ENCODE results near the gene ALS2. TPM values are rescaled to one million over a fixed set of nuclear protein-coding genes. Genes with fewer than 3 reads are reported as not detected.

The ALS2 gene
- total and polyA plus RNA-seq, 2 of the 8 experiments (the other 6 are each of a cell fraction or from before 2014, with no cell fraction given), result 12.1 to 34.5 TPM

DNA sequence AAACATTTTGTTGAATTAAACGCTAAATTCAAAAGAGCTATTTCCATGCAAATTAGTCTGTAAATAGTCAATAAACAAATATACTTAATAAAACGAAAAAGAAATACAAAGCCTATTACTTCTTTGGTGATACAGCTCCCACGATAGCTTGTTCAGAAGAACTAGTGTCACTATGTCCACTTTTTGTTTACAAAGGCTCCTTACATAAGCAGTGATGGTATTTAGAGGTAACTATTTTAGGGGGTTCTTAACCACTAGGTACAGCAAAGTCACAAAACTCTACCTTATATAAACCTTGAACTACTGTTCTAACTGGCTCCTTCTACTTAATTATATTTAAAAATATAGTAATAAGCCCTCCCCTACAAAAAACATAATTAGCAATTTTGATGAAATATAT, 21.9 kb downstream of the ALS2 start:
- Histone ChIP-seq H3K79me2 (ENCODE audit: control insufficient read depth in 1 of 2, insufficient read depth in 2 of 2, low read length in 2 of 2) (no peaks in the 10 kb centered on the region), H3K9me3 (ENCODE audit: insufficient read depth in 2 of 2, low read depth in 1 of 2, low read length in 1 of 2) (no peaks in the 10 kb centered on the region), H3K4me2 (ENCODE audit: insufficient read depth in 1 of 2, low read depth in 2 of 2, low read length in 2 of 2) (no peak overlapping the region), H3K4me3 (ENCODE audit: extremely low read depth in 1 of 4, insufficient read depth in 2 of 4, low read depth in 3 of 4, low read length in 4 of 4) (no peak overlapping the region), H2BK20ac (ENCODE audit: low read length) (no peak overlapping the region), H4K20me1 (replicated peaks in 1 of 2; ENCODE audit: control insufficient read depth in 1 of 2, insufficient read depth in 2 of 2, low read length in 2 of 2) (peaks cover 1 to 3% of the 10 kb centered on the region in 2 experiments), H3K27me3 (replicated peaks in 1 of 4; ENCODE audit: control insufficient read depth in 3 of 4, extremely low read depth in 1 of 4, insufficient read depth in 3 of 4, low read length in 3 of 4) (no peaks in the 10 kb centered on the region), H3K23me2 (ENCODE audit: low read depth, low read length) (no peaks in the 10 kb centered on the region), H3K4me1 (replicated peaks in 1 of 4; ENCODE audit: control insufficient read depth in 3 of 4, insufficient read depth in 4 of 4, low read length in 3 of 4) (no peaks in the 10 kb centered on the region), H2AFZ (ENCODE audit: low read length) (no peak overlapping the region), H3K14ac (ENCODE audit: insufficient read length) (no peak overlapping the region), H2BK15ac (ENCODE audit: low read length) (no peak overlapping the region), H3K27ac (ENCODE audit: low read depth, low read length) (no peak overlapping the region), H3K56ac (replicated peaks; ENCODE audit: insufficient read length, low read depth, low read length) (no peak overlapping the region), H3K4ac (replicated peaks; ENCODE audit: insufficient read length, low read depth, low read length) (no peak overlapping the region), H2BK120ac (replicated peaks; ENCODE audit: low read depth, low read length) (no peak overlapping the region), H3K79me1 (ENCODE audit: low read depth, low read length) (peaks cover 3% of the 10 kb centered on the region; the same call in 1 of the 2 replicates), H2BK12ac (ENCODE audit: low read depth, low read length) (no peak overlapping the region), H4K8ac (ENCODE audit: extremely low read depth, insufficient read depth, low read length) (no peak overlapping the region), H2AK5ac (ENCODE audit: low read depth, low read length) (no peak overlapping the region), H4K91ac (replicated peaks; ENCODE audit: insufficient read length, low read length) (no peak overlapping the region), H3K36me3 (ENCODE audit: control insufficient read depth in 2 of 4, insufficient read depth in 4 of 4, low read length in 3 of 4) (peaks cover 0 to 29% (median 17%) of the 10 kb centered on the region in 4 experiments; a peak in 7 of 8 replicates), H3K9ac (replicated peaks in 1 of 4; ENCODE audit: extremely low read depth in 1 of 4, low read depth in 3 of 4, low read length in 3 of 4) (no peak overlapping the region), H3K23ac (ENCODE audit: insufficient read length) (no peak overlapping the region), H4K5ac (ENCODE audit: insufficient read length, low read depth, low read length) (no peak overlapping the region), H2BK5ac (ENCODE audit: low read depth, low read length) (no peak overlapping the region), H3K18ac (ENCODE audit: extremely low read depth, low read length) (no peak overlapping the region)
- ChIA-PET CTCF (ENCODE audit: partially characterized antibody) (interaction anchor here (0.9 kb wide), 1 partner anchor 9 kb away, joined by 3 read pairs; no protein-coding TSS in a partner anchor), POLR2A (ENCODE audit: partially characterized antibody) (no interaction called here)
- no peak for TF ChIP-seq EP300 (IDR thresholded peaks at IDR 0.05; ENCODE audit: borderline replicate concordance in 1 of 2, low read depth in 2 of 2, low read length in 2 of 2)
- no peak for DNase-seq (ENCODE audit: low read depth in 1 of 2, low spot score in 2 of 2)
- no peak for FAIRE-seq
- 91% methylated on average over 3 of the region's 3 CpGs; no CpG with 5 or more reads in 1 of the 2 experiments for WGBS, 2 experiments (ENCODE audit: extremely low coverage in 1 of 2, insufficient coverage in 1 of 2, insufficient read length in 1 of 2, insufficient replicate concordance in 2 of 2, low coverage in 1 of 2, low lambda C conversion rate in 2 of 2, missing lambda C conversion rate in 1 of 2)

Measured in H1 (cell line).